SK-N-SH (cell line): Measurements from ENCODE around the gene ZNF385A. TPM values are rescaled to one million over a fixed set of nuclear protein-coding genes. Genes with fewer than 3 reads are reported as not detected.
A peak's percentile ranks its signal among the peaks of the same experiment; 100 is the strongest.

ENCODE experiments used
- CTCF ChIA-PET: fragments of 300-600, 350-600 bp; formaldehyde crosslinking; extraction: SDS; loops from one replicate; lab custom pipeline; 2021; lab: Yijun Ruan, JAX
- POLR2A ChIA-PET: fragments of 350-600 bp; sonication (Branson Sonifier 250); formaldehyde crosslinking; extraction: SDS; loops from one replicate; lab custom pipeline; 2020; ENCODE audit warnings: antibody characterized with exemption, inconsistent platforms; lab: Yijun Ruan, JAX
- DNase-seq: peaks from one replicate; pipeline ENCODE4 v3.0.0; 2012
- H2AFZ ChIP-seq: fragments of 200-600 bp; sonication (generic); 2 replicates; pipeline ENCODE4 v1.8.1; 2016; ENCODE audit warnings: antibody characterized with exemption, mild to moderate bottlenecking, low read depth
- H3F3A ChIP-seq: fragments of 200-600 bp; sonication (generic); replicated peaks from 2 replicates; pipeline ENCODE3; 2016; ENCODE audit warnings: antibody characterized with exemption, mild to moderate bottlenecking; ENCODE audit not compliant: insufficient read depth
- H3K27ac ChIP-seq, 2 experiments: fragments of 200-500 bp in 1 of 2; fragments of 200-600 bp in 1 of 2; sonication (Bioruptor generic) in 1 of 2; sonication (generic), shearing (Covaris generic) in 1 of 2; 2 replicates each; pipeline versions ENCODE4 v1.5.1 to v1.6.1; 2014 to 2016; ENCODE audit warnings: low read depth in 2 of 2, inconsistent platforms in 1 of 2, low read length in 1 of 2, mild to moderate bottlenecking in 1 of 2, mixed read lengths in 1 of 2
- H3K27me3 ChIP-seq: fragments of 200-600 bp; sonication (generic), shearing (Covaris generic); 2 replicates; pipeline ENCODE4 v1.6.1; 2016; ENCODE audit warnings: mixed run types; ENCODE audit not compliant: insufficient read depth
- H3K36me3 ChIP-seq, 2 experiments: fragments of 200-500 bp in 1 of 2; fragments of 200-600 bp in 1 of 2; sonication (Bioruptor generic) in 1 of 2; sonication (generic) in 1 of 2; replicated peaks in 1 of 2; 2 replicates each; pipeline versions ENCODE3 to v1.5.1; 2014 to 2016; ENCODE audit warnings: low read length in 1 of 2, mild to moderate bottlenecking in 1 of 2; ENCODE audit not compliant: insufficient read depth in 2 of 2, control insufficient read depth in 1 of 2
- H3K4me1 ChIP-seq, 2 experiments: fragments of 200-500 bp in 1 of 2; fragments of 200-600 bp in 1 of 2; sonication (Bioruptor generic) in 1 of 2; sonication (generic), shearing (Covaris generic) in 1 of 2; 2 replicates each; pipeline versions ENCODE4 v1.5.1 to v1.6.1; 2014 to 2016; ENCODE audit warnings: low read depth in 1 of 2, low read length in 1 of 2, mixed run types in 1 of 2; ENCODE audit not compliant: insufficient read depth in 2 of 2, control insufficient read depth in 1 of 2
- H3K4me2 ChIP-seq: fragments of 200-600 bp; sonication (generic), shearing (Covaris generic); 2 replicates; pipeline ENCODE4 v1.6.1; 2017; ENCODE audit warnings: mixed run types
- H3K4me3 ChIP-seq, 2 experiments: fragments of 200-500 bp in 1 of 2; fragments of 200-600 bp in 1 of 2; sonication (Bioruptor generic) in 1 of 2; sonication (generic), shearing (Covaris generic) in 1 of 2; 2 replicates each; pipeline versions ENCODE4 v1.5.1 to v1.8.1; 2014 to 2016; ENCODE audit warnings: low read depth in 2 of 2, inconsistent platforms in 1 of 2, low read length in 1 of 2, mild to moderate bottlenecking in 1 of 2, mixed read lengths in 1 of 2, moderate library complexity in 1 of 2
- H3K79me2 ChIP-seq: fragments of 200-600 bp; sonication (generic); 2 replicates; pipeline ENCODE4 v1.8.1; 2017; ENCODE audit warnings: mild to moderate bottlenecking; ENCODE audit not compliant: insufficient read depth
- H3K9ac ChIP-seq: fragments of 200-600 bp; sonication (generic); 2 replicates; pipeline ENCODE4 v1.6.1; 2017; ENCODE audit warnings: mixed run types
- H3K9me2 ChIP-seq: fragments of 200-600 bp; sonication (generic); 2 replicates; pipeline ENCODE4 v1.6.1; 2017; ENCODE audit warnings: mixed run types
- H3K9me3 ChIP-seq: fragments of 200-600 bp; sonication (generic); 2 replicates; pipeline ENCODE4 v1.6.1; 2017; ENCODE audit warnings: mixed run types, mild to moderate bottlenecking, moderate library complexity
- H4K20me1 ChIP-seq: fragments of 200-600 bp; sonication (generic); 2 replicates; pipeline ENCODE4 v1.6.1; 2017; ENCODE audit warnings: mild to moderate bottlenecking, mixed run types; ENCODE audit not compliant: insufficient read depth
- ELF1 ChIP-seq: IDR thresholded peaks from 2 replicates; pipeline ENCODE4 v1.4.0; 2012
- FOSL2 ChIP-seq: IDR thresholded peaks from 2 replicates; pipeline ENCODE4 v1.4.0; 2012; ENCODE audit warnings: low read depth, mild to moderate bottlenecking, moderate library complexity, borderline replicate concordance
- JUND ChIP-seq: IDR thresholded peaks from 2 replicates; pipeline ENCODE4 v1.4.0; 2012
- NFIC ChIP-seq: IDR thresholded peaks from 2 replicates; pipeline ENCODE4 v1.4.0; 2012; ENCODE audit warnings: borderline replicate concordance
- NRF1 ChIP-seq: IDR thresholded peaks from 2 replicates; pipeline ENCODE4 v1.6.1; 2012; ENCODE audit warnings: low read depth, mild to moderate bottlenecking, low read length
- POLR2AphosphoS5 ChIP-seq: IDR thresholded peaks from 2 replicates; pipeline ENCODE4 v1.6.1; 2012; ENCODE audit warnings: low read depth, low read length
- RXRA ChIP-seq: IDR thresholded peaks from 2 replicates; pipeline ENCODE4 v1.4.0; 2012; ENCODE audit warnings: low read depth, mild to moderate bottlenecking, borderline replicate concordance
- SIN3A ChIP-seq: IDR thresholded peaks from 2 replicates; pipeline ENCODE4 v1.6.1; 2012; ENCODE audit warnings: low read depth, mild to moderate bottlenecking, low read length, moderate library complexity, borderline replicate concordance
- YY1 ChIP-seq: IDR thresholded peaks from 2 replicates; pipeline ENCODE4 v1.4.0; 2012; ENCODE audit warnings: low read depth, mild to moderate bottlenecking
- WGBS: methylation state at CpG from one replicate; pipeline ENCODE4 v1.1.6; 2017; ENCODE audit warnings: low lambda C conversion rate; 5-methylcytosine and 5-hydroxymethylcytosine counted together
- polyA plus RNA-seq, 3 experiments: library from polyadenylated mRNA; depleted of rRNA; stranded (reverse); fragments of >200 nt; gene quantifications; 2 replicates each; pipeline ENCODE4 v1.2.3, GENCODE V29; 2012
- TF ChIP-seq, protein P1 (sequence below): IDR thresholded peaks from 2 replicates; pipeline ENCODE4 v1.4.0; 2012; ENCODE audit warnings: low read depth

ZNF385A gene
- polyA plus RNA-seq, 1 of the 3 experiments (the other 2 are of a cell fraction) = 2.6 TPM

GRCh38 chr12:54420766-54421144, 36.2 kb upstream of the ZNF385A start:
- DNase-seq = no peak
- Histone ChIP-seq H3K4me3 (no peak overlapping the region), H3K9me3 (no peaks in the 10 kb centered on the region), H2AFZ (peak overlapping the region; percentile 39; the same call in 1 of the 2 replicates), H3K27me3 (no peaks in the 10 kb centered on the region), H3K4me1 (peaks cover 0 to 19% of the 10 kb centered on the region in 2 experiments; a peak in 3 of 4 replicates), H4K20me1 (no peaks in the 10 kb centered on the region), H3K4me2 (peak overlapping the region; percentile 98; the same call in 1 of the 2 replicates), H3K79me2 (peaks cover 38% of the 10 kb centered on the region), H3K9me2 (no peaks in the 10 kb centered on the region), H3K9ac (no peak overlapping the region), H3F3A (peaks cover 2% of the 10 kb centered on the region), H3K27ac (no peak overlapping the region), H3K36me3 (no peaks in the 10 kb centered on the region)
- WGBS = 50% methylated on average over 2 of the region's 2 CpGs
- ChIA-PET POLR2A (no interaction called here), CTCF (interaction anchor here (1.0 to 11.8 kb wide), 4 partner anchors 16 to 36 kb away, joined by 3 to 125 read pairs (median 19); partner anchors contain the start of gene ZNF385A)
- TF ChIP-seq POLR2AphosphoS5 (no peak), FOSL2 (no peak), NRF1 (no peak), NFIC (no peak)
- TF ChIP-seq, protein P1, sequence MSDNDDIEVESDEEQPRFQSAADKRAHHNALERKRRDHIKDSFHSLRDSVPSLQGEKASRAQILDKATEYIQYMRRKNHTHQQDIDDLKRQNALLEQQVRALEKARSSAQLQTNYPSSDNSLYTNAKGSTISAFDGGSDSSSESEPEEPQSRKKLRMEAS = no peak

- 1% methylated on average over 24 of the region's 46 CpGs for WGBS
- Histone ChIP-seq H3K79me2 (peaks cover 53% of the 10 kb centered on the region), H3K4me3 (peak within 1 kb of the TSS; percentile 59 to 96), H3K36me3 (no peaks in the 10 kb centered on the region), H3K27ac (peak within 1 kb of the TSS in 1 of 2 experiments; percentile 60; a peak in 2 of 4 replicates), H3K9me3 (no peaks in the 10 kb centered on the region), H2AFZ (peak within 1 kb of the TSS; percentile 99), H3K27me3 (no peaks in the 10 kb centered on the region), H4K20me1 (no peaks in the 10 kb centered on the region), H3F3A (peaks cover 2% of the 10 kb centered on the region), H3K4me1 (peaks cover 0 to 23% of the 10 kb centered on the region in 2 experiments; a peak in 3 of 4 replicates), H3K9ac (peak within 1 kb of the TSS; percentile 94), H3K9me2 (no peaks in the 10 kb centered on the region), H3K4me2 (peak within 1 kb of the TSS; percentile 98)
- peak; percentile 58 for DNase-seq
- CTCF ChIA-PET = interaction anchor here (1.1 to 11.8 kb wide), 5 partner anchors 14 to 34 kb away, joined by 3 to 125 read pairs (median 9); no protein-coding TSS in a partner anchor
- TF ChIP-seq NFIC = peak; percentile 65
- peak; percentile 73; the same call in 1 of the 2 replicates for TF ChIP-seq POLR2AphosphoS5
- TF ChIP-seq ELF1 = 0 out of 2 replicates have a peak, but pooled peaks have one; percentile 21
- 0 out of 2 replicates have a peak, but pooled peaks have one; percentile 31 for TF ChIP-seq YY1
- peak; percentile 54 for TF ChIP-seq JUND
- TF ChIP-seq, protein P1 = peak; percentile 46; the same call in 1 of the 2 replicates
- TF ChIP-seq FOSL2 = peak; percentile 72
- TF ChIP-seq NRF1 = no peak
- no peak for TF ChIP-seq SIN3A
- TF ChIP-seq RXRA = no peak
- POLR2A ChIA-PET = no interaction called here
Measured at GRCh38 chr12:54419088-54419887, 34.8 kb upstream of the ZNF385A start, which contains the start of gene ITGA5. Gene ITGA5 (minus strand): TSS chr12:54419266. CDS start chr12:54419198, 68 bp downstream.
